NCI-H748 (cell line): ENCODE results near the gene ASPHD1.
A peak's percentile ranks its signal among the peaks of the same experiment; 100 is the strongest.
"Not testable (repeated sequence)": the region's sequence is repeated elsewhere in the genome, so short reads cannot be mapped to it uniquely, and the experiment has no call there.

ENCODE experiments used
- DNase-seq: peaks from one replicate; lab custom pipeline; 2025; ENCODE audit not compliant: unreplicated experiment; lab: John Stamatoyannopoulos, UW

The ASPHD1 gene

GRCh38 chr16:29906520-29907244, 6.4 kb downstream of the ASPHD1 start:
- DNase-seq: no peak

- no peak for DNase-seq
Measured at GRCh38 chr16:29907973-29908372, 7.7 kb downstream of the ASPHD1 start.

- DNase-seq: no peak
Measured at GRCh38 chr16:29908719-29909220, 8.5 kb downstream of the ASPHD1 start.

DNA sequence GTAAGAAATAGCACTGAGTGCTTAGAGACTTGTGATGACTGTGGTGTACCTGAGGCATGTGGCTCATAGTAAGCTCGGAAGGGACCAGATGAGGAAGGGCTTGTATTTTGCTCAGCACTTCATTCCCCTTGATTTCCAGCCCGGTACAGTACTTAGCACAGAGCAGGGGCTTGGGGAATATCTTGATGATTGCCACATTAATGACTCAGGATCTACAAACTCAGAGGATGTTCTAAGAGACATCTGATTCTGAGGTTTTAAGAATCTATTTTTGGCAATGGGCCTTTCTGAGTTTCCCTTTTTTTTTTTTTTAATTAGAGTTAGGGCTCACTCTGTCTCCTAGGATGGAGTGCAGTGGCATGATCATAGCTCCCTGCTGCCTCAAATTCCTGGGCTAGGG, 9.1 kb downstream of the ASPHD1 start:
- DNase-seq: no peak

- DNase-seq: not testable (repeated sequence)
Measured at GRCh38 chr16:29909851-29910250, 9.6 kb downstream of the ASPHD1 start.

DNA sequence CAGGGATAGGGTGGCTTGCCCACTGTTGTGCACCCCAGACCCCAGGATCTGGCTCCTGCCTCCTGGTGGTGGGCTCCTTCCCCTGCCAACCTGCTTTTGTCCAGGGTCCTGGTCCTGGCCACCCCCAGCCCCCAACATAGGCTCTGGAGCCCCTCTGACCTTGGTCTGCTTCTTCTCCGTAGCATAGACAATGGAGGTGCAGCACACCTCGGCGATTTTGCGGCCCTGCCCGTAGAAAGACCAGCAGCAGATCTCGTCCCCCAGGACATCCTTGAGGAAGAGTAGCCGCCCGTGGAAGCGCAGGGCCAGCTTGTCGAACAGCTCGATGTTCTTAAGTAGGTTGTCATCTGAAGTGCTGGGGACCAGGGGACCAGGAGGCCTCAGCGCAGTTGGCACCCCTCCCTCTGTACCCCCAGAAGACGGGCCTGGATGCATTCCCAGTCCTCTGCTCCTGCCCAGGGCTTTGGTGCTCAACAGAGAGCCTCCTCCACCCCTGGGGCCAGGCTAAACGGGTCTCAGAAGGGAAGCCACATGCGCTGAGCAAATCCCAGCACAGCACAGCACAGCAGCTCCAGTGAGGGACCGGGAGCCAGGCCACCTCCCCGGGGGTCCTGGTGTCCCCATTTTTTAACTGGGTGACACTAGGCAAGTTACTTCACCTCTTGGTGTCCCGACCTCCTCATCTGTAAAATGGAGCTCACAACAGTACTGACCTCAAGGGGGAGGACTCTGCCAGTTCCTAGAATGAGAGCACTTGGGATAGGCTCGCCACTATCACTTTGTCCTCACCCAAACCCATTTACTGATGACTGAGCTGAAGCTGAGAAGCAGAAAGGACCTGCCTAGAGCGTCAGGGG, 10.8 kb downstream of the ASPHD1 start:
- no peak for DNase-seq

DNA sequence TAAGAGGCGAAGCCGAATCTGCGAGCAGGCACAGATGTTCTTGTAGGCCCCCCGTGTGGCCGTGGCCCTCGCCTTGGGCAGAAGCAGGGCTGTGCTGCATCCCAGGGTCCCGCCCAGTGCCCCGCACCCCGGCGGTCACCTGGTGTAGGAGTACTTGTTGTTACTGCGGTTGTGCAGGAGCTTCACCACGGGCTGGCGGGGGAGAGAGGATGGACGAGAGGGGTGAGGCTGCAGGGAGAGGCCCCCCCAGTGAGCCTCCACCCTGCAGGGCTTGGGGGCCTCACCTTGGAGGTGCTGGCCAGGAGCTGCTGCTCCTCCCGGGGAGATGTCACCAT, 11.4 kb downstream of the ASPHD1 start:
- no peak for DNase-seq

DNA sequence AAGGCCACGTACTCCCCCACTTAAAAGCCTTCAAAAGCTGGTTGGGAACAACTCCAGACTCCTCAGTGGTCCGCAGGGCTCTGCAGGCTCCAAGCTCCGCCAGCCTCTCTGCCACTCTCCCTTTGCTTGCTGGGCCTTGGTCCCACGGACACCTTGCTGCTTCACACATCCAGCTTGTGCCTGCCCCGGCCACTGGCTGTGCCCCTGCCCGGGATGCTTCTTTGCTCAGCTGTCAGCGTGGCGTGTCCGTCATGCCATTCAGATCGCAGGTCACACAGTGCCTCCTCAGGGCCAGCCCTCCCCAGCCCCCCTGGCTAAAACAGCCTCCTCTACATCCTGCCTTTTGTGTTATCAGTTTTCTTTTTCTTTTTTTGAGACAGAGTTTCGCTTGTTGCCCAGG, 11.8 kb downstream of the ASPHD1 start:
- no peak for DNase-seq

DNA sequence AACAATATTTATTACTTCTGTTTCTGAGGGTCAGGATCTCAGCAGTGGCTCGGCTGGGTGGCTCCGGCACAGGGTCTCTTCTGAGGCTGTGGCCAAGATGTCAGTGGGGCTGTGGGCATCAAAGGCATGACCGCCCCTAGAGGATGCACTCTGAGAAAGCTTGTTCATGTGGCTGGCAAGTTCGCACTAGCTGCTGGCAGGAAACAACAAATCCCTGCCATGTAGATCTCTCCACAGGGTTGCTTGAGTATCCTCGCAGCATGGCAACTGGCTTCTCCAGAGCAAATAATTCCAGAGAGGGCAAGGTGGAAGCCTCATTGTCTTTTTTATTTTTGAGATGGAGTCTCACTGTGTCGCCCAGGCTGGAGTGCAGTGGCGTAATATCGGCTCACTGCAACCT, 13.2 kb downstream of the ASPHD1 start:
- no peak for DNase-seq

DNA sequence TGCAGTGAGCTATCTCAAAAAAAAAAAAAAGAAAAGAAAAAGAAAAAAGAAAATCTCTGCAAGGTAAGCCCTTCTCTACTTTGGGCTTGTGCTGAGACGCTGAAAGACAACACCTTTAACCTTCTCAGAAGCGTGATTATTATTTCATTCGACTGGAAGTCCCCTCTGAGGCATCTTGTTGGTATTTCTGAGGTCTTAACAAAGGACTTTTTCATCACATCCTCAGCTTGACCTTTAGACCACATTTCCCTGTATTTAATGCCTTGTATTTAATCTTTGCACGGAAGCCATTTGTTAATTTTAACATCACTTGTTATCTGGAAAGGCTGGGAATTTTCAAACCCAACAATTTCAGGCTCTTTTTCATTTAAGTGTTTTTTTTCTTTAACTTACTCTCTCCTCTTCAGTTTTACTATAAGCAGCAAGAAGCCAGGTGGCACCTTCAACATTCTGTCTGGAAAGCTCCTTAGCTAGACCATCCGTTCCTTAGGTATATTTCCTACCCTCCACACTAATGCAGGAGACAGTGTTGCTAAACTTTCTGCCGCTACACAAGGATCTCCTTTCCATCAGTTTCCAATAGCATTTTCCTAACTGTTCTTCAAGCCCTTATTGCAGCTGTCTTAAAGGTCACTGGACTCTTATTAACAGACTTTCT, 15.4 kb downstream of the ASPHD1 start:
- no peak for DNase-seq

DNA sequence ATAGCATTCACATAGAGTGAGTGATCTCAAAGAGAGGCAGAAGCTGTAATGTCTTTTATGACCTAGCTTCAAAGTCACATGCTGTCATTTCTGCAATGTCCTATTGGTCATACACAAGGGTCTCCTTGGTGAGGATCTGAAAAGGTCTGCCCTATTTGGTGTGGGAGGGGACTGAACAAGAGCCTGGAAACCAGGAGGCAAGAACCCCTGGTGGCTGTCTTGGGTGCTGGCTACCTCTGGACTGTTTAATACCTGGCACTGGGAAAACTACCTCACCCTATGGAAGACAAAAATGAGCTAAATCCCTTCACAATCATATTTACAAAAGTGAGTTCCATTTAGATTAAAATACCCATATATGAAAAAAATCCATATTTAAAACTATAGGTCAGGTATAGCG, 16.7 kb downstream of the ASPHD1 start:
- no peak for DNase-seq

DNA sequence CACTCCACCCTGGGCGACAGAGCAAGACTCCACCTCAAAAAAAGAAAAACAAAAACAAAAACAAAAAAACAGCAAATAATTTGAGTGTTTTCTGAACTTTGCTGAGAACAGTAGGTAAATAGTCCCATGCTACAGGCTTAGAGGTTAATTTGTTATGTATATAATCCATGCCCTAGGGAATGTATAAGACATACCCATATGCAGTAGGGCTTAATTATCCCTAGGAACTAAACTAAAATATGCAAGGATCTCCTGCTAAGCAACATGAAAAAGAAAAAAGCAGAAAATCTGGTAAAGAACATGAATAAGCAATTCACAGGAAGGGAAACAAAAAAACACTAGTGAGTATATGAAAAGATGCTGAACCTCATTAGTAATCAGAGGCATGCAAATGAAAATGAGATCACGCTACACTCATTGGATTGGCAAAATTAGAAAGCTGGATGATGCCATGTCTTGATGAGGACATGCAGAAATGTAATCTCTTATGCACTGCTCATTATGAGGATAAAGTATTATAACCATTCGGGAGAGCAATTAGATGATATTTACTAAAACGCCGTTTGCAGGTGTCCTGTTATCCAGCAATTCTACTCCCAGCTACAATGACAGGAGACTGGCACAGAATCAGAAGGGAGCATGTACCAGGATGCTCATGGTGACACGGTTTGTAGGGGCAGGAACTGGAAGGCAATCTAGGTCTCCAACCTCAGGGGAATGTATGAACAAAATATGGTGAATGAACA, 20.2 kb downstream of the ASPHD1 start:
- DNase-seq: no peak

- DNase-seq: no peak
Measured at GRCh38 chr16:29921034-29921385, 20.7 kb downstream of the ASPHD1 start.

DNA sequence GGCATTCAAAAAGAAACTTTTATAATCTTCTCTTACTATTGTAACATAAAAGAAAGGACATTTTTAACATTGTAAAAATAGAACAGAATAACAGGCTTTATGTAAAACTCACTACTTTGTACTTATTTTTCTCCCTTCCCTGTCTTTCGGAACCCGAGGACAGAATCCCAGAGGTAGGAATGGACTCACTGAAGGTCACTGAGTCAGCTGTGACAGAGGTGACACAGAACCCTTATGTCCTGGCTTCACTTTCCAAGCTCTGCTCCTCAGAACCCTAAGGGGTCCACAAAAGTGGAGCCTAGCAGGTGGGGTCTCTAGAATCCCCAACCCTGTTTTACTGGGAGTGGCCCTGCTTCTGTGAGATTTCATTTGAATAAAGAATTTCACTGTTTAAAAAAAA, 22.0 kb downstream of the ASPHD1 start:
- DNase-seq: no peak

GRCh38 chr16:29922986-29923501, 22.8 kb downstream of the ASPHD1 start:
- no peak for DNase-seq

GRCh38 chr16:29925105-29925756, 24.9 kb downstream of the ASPHD1 start:
- peak; percentile 25 for DNase-seq

DNA sequence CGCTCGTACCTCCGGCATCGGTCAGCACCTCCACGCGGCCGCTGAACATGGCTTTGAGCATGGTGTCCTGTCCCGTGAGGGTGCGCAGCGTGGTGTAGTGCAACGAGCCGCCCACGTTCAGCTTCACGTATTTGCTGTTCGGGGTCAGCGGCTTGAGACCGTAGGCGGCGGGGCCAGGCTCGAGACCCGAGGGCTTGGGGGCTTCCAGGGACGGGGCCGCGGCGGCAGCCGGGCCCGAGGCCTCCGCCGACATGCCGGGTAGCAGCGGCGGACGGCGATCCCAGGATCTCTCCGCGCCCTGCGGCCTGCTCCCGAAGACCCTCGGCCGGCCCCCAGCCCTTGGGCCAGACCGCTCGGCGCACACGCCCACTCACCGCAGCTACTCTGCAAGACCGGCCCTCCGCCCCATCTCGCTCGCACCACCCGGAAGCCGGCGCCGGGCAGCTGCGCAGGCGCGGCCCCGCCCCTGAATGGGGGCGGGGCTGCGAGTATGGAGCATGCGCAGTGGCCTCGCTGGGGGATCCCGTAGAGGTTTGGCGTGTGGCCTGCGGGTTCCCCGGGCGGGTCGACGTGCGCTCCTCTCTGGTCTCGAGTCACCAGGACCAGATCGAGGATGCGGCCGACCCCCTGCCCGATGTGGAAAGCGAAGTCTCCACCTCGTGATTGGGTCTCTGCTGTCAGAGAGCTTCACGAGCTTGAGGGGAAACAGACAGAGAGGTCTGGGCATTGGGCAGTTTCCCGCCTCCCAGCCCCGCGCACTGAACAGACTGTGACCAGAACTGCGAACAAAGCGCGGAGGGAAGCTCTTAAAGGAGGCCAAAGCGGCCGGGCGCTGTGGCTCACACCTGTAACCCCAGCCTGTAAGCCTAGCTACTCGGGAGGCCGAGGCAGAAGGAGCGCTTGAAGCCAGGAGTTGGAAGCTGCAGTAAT, 25.8 kb downstream of the ASPHD1 start, which contains the start of gene KCTD13:
TSS of gene KCTD13 (minus strand) at position 446 of the 930 bp plus-strand sequence. CDS start at position 253, 193 bp downstream.
- DNase-seq: peak; percentile 80

GRCh38 chr16:29926711-29927052, 26.4 kb downstream of the ASPHD1 start:
- DNase-seq: peak; percentile 47
